ENCODE measurements around the gene NPAS2. TPM values are rescaled to one million over a fixed set of nuclear protein-coding genes. Genes with fewer than 3 reads are reported as not detected.

NPAS2 gene
- total RNA-seq, 1 experiment from 2014 or later, result 38.3 TPM

DNA sequence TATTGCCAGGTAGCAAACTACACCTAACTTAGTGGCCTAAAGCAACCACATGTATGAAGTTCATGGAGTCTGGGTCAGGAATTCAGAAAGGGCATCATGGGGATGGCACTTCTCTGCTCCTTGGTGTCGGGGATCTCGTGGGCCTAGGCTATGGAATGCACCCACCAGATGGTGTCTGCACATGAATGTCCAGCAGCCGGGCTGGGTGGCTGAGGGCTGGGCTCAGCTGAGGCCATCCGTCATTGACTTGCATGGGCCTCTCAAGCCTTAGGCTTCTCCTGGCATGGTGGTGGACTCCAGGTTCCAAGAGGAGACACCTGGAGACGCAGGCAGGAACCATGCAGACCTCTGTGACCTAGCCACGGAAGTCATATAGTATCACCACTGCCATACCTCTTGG is 156.1 kb downstream of the NPAS2 start:
- no peaks in the 10 kb centered on the region for H3K9me2 ChIP-seq (ENCODE audit: insufficient read depth)
- TF ChIP-seq EZH2 (IDR thresholded peaks at IDR 0.05; ENCODE audit: low read depth), result no peak
- TF ChIP-seq, protein P1, sequence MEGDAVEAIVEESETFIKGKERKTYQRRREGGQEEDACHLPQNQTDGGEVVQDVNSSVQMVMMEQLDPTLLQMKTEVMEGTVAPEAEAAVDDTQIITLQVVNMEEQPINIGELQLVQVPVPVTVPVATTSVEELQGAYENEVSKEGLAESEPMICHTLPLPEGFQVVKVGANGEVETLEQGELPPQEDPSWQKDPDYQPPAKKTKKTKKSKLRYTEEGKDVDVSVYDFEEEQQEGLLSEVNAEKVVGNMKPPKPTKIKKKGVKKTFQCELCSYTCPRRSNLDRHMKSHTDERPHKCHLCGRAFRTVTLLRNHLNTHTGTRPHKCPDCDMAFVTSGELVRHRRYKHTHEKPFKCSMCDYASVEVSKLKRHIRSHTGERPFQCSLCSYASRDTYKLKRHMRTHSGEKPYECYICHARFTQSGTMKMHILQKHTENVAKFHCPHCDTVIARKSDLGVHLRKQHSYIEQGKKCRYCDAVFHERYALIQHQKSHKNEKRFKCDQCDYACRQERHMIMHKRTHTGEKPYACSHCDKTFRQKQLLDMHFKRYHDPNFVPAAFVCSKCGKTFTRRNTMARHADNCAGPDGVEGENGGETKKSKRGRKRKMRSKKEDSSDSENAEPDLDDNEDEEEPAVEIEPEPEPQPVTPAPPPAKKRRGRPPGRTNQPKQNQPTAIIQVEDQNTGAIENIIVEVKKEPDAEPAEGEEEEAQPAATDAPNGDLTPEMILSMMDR (conservative IDR thresholded peaks at IDR 0.05), result no peak
- intact Hi-C loops (cut with micrococcal nuclease; ENCODE audit: unreplicated experiment), result no loop called here
- BruUV-seq (replicated peaks), result no TSS peak
- H3K27ac ChIP-seq, result no peak overlapping the region
- no peaks in the 10 kb centered on the region for H3K4me1 ChIP-seq (replicated peaks; ENCODE audit: insufficient read depth)
- no peak for DNase-seq
- peaks cover 42% of the 10 kb centered on the region for H3K36me3 ChIP-seq (ENCODE audit: low read depth)
- no peaks in the 10 kb centered on the region for H3K27me3 ChIP-seq (ENCODE audit: insufficient read depth, low read depth)
- H3K4me2 ChIP-seq, result no peak overlapping the region
- H4K20me1 ChIP-seq (ENCODE audit: insufficient read depth), result no peaks in the 10 kb centered on the region
- H3K4me3 ChIP-seq, result no peak overlapping the region
- H3F3A ChIP-seq (ENCODE audit: insufficient read depth, low read depth), result peaks cover 21% of the 10 kb centered on the region; the same call in 1 of the 2 replicates
- H3K79me2 ChIP-seq (ENCODE audit: low read depth), result no peaks in the 10 kb centered on the region
- CTCF ChIA-PET, result no interaction called here
- POLR2A ChIA-PET (ENCODE audit: unreplicated experiment), result no interaction called here
- no peaks in the 10 kb centered on the region for H3K9me3 ChIP-seq (ENCODE audit: insufficient read depth, low read depth)
- no peak overlapping the region for H2AFZ ChIP-seq

- intact Hi-C loops (cut with micrococcal nuclease; ENCODE audit: unreplicated experiment), result no loop called here
- H3K36me3 ChIP-seq (ENCODE audit: low read depth), result peaks cover 47% of the 10 kb centered on the region
- no peaks in the 10 kb centered on the region for H3K27me3 ChIP-seq (ENCODE audit: insufficient read depth, low read depth)
- no peak overlapping the region for H3K4me2 ChIP-seq
- no peaks in the 10 kb centered on the region for H4K20me1 ChIP-seq (ENCODE audit: insufficient read depth)
- ChIA-PET CTCF (no interaction called here), POLR2A (ENCODE audit: unreplicated experiment) (interaction anchor here (0.6 kb wide), 1 partner anchor 70 kb away, joined by 5 read pairs; no protein-coding TSS in a partner anchor)
- BruUV-seq (replicated peaks), result no TSS peak
- no peaks in the 10 kb centered on the region for H3K9me2 ChIP-seq (ENCODE audit: insufficient read depth)
- DNase-seq, result no peak
- H3K4me3 ChIP-seq, result no peak overlapping the region
- H3K79me2 ChIP-seq (ENCODE audit: low read depth), result no peaks in the 10 kb centered on the region
- H3K9me3 ChIP-seq (ENCODE audit: insufficient read depth, low read depth), result no peaks in the 10 kb centered on the region
- TF ChIP-seq, protein P1 (conservative IDR thresholded peaks at IDR 0.05), result no peak
- no peak for TF ChIP-seq EZH2 (IDR thresholded peaks at IDR 0.05; ENCODE audit: low read depth)
- peaks cover 21% of the 10 kb centered on the region; the same call in 1 of the 2 replicates for H3F3A ChIP-seq (ENCODE audit: insufficient read depth, low read depth)
- no peaks in the 10 kb centered on the region for H3K4me1 ChIP-seq (replicated peaks; ENCODE audit: insufficient read depth)
- H3K27ac ChIP-seq, result no peak overlapping the region
- H2AFZ ChIP-seq, result no peak overlapping the region
Measured at GRCh38 chr2:100976645-100977391, 156.9 kb downstream of the NPAS2 start.

DNA sequence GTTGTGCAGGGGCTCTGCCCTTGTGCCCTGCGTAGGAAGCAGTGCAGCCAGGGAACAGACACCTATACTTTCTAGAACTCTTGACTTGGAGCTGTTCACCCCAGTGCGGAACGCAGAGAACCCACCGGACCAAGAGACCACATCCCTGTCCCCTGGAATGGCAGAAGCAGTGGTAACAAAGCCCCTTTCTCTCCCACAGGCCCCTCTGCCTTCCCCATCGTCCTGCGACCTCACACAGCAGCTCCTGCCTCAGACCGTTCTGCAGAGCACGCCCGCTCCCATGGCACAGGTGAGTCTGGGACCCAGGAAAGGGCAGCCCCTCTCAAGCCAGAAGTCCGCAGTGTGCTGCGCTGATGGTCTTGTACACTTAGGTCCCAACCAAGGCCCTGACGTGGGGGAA is 157.6 kb downstream of the NPAS2 start:
- no peak for DNase-seq
- BruUV-seq (replicated peaks), result no TSS peak
- no peak overlapping the region for H2AFZ ChIP-seq
- H3K4me1 ChIP-seq (replicated peaks; ENCODE audit: insufficient read depth), result no peaks in the 10 kb centered on the region
- ChIA-PET CTCF (no interaction called here), POLR2A (ENCODE audit: unreplicated experiment) (interaction anchor here (0.6 kb wide), 1 partner anchor 71 kb away, joined by 5 read pairs; no protein-coding TSS in a partner anchor)
- H3K79me2 ChIP-seq (ENCODE audit: low read depth), result no peaks in the 10 kb centered on the region
- H3K4me3 ChIP-seq, result no peak overlapping the region
- H3K9me3 ChIP-seq (ENCODE audit: insufficient read depth, low read depth), result no peaks in the 10 kb centered on the region
- H3K9me2 ChIP-seq (ENCODE audit: insufficient read depth), result no peaks in the 10 kb centered on the region
- no peak overlapping the region for H3K27ac ChIP-seq
- no peak overlapping the region for H3K4me2 ChIP-seq
- H3F3A ChIP-seq (ENCODE audit: insufficient read depth, low read depth), result peaks cover 21% of the 10 kb centered on the region; the same call in 1 of the 2 replicates
- peaks cover 41% of the 10 kb centered on the region for H3K36me3 ChIP-seq (ENCODE audit: low read depth)
- intact Hi-C loops (cut with micrococcal nuclease; ENCODE audit: unreplicated experiment), result no loop called here
- no peaks in the 10 kb centered on the region for H3K27me3 ChIP-seq (ENCODE audit: insufficient read depth, low read depth)
- H4K20me1 ChIP-seq (ENCODE audit: insufficient read depth), result no peaks in the 10 kb centered on the region
- TF ChIP-seq EZH2 (IDR thresholded peaks at IDR 0.05; ENCODE audit: low read depth), result no peak
- TF ChIP-seq, protein P1 (conservative IDR thresholded peaks at IDR 0.05), result no peak

Data from PC-9 (cell line).